Hepatic stellate cell (primary cell): Measurements from ENCODE around the gene MICALL2.
"Not testable (repeated sequence)": the region's sequence is repeated elsewhere in the genome, so short reads cannot be mapped to it uniquely, and the experiment has no call there.

Source experiments
- DNase-seq: peaks from one replicate; pipeline ENCODE4 v3.0.0; 2011; ENCODE audit warnings: low spot score

MICALL2 gene

GRCh38 chr7:1447551-1448244, 11.6 kb downstream of the MICALL2 start:
- DNase-seq, result no peak

- DNase-seq, result no peak
Observed at GRCh38 chr7:1447112-1447511, 12.2 kb downstream of the MICALL2 start.

GRCh38 chr7:1446620-1447032, 12.6 kb downstream of the MICALL2 start:
- no peak for DNase-seq

- DNase-seq, result not testable (repeated sequence)
Observed at GRCh38 chr7:1446026-1446425, 13.2 kb downstream of the MICALL2 start.

- DNase-seq, result no peak
Observed at GRCh38 chr7:1445341-1445740, 13.9 kb downstream of the MICALL2 start.

- no peak for DNase-seq
Observed at GRCh38 chr7:1444925-1445322, 14.3 kb downstream of the MICALL2 start.

GRCh38 chr7:1444214-1444924, 14.9 kb downstream of the MICALL2 start:
- no peak for DNase-seq

- not testable (repeated sequence) for DNase-seq
Observed at GRCh38 chr7:1443587-1444200, 15.6 kb downstream of the MICALL2 start.

- DNase-seq, result no peak
Observed at GRCh38 chr7:1442355-1443124, 16.7 kb downstream of the MICALL2 start.

- DNase-seq, result no peak
Observed at GRCh38 chr7:1441615-1442354, 17.5 kb downstream of the MICALL2 start.

GRCh38 chr7:1440620-1441019, 18.6 kb downstream of the MICALL2 start:
- no peak for DNase-seq

GRCh38 chr7:1439373-1440363, 19.6 kb downstream of the MICALL2 start:
- no peak for DNase-seq

- DNase-seq, result no peak
Observed at GRCh38 chr7:1438821-1439220, 20.4 kb downstream of the MICALL2 start.

GRCh38 chr7:1438208-1438607, 21.1 kb downstream of the MICALL2 start:
- no peak for DNase-seq

GRCh38 chr7:1437155-1437880, 22.0 kb downstream of the MICALL2 start:
- DNase-seq, result no peak

- DNase-seq, result no peak
Observed at GRCh38 chr7:1436608-1437007, 22.7 kb downstream of the MICALL2 start.

GRCh38 chr7:1434891-1435670, 24.2 kb downstream of the MICALL2 start:
- no peak for DNase-seq

GRCh38 chr7:1434165-1434718, 25.0 kb downstream of the MICALL2 start:
- DNase-seq, result no peak
